ENCODE results near the gene OGFOD3.

DNA sequence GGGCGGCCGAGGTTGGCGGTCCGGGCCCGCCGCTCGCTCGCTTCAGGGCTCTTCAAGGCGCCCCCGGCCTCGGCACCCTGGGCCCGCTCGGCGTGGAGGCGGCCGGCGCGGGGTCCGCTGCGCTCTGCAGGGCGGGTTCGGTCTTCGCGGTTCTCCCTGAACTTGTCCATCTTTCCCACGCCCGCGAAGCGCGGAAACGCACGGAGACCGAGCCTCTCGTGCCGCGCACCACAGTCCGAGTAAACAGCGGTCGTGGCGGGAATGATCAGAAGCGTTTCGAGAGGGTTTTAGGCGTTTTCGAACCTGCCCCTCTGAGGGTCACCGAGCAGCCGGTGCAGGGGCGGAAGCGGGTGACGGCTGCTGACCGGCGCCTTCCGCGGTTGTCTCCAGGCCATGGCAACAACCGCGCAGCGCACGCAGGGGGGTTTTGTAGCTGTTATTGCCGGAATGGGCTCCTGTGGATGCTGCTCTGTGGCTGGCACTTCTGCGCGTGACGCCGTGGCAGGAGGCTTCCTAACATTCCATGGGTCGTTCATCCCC lies 40.6 kb upstream of the OGFOD3 start:
- TF ChIP-seq, protein P1, sequence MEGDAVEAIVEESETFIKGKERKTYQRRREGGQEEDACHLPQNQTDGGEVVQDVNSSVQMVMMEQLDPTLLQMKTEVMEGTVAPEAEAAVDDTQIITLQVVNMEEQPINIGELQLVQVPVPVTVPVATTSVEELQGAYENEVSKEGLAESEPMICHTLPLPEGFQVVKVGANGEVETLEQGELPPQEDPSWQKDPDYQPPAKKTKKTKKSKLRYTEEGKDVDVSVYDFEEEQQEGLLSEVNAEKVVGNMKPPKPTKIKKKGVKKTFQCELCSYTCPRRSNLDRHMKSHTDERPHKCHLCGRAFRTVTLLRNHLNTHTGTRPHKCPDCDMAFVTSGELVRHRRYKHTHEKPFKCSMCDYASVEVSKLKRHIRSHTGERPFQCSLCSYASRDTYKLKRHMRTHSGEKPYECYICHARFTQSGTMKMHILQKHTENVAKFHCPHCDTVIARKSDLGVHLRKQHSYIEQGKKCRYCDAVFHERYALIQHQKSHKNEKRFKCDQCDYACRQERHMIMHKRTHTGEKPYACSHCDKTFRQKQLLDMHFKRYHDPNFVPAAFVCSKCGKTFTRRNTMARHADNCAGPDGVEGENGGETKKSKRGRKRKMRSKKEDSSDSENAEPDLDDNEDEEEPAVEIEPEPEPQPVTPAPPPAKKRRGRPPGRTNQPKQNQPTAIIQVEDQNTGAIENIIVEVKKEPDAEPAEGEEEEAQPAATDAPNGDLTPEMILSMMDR (IDR thresholded peaks at IDR 0.05 in 2 of 3, conservative IDR thresholded peaks at IDR 0.05 in 1 of 3; ENCODE audit: borderline replicate concordance in 1 of 3, insufficient read depth in 1 of 3, low read depth in 2 of 3, low read length in 2 of 3): no peak
- TF ChIP-seq, protein P2, sequence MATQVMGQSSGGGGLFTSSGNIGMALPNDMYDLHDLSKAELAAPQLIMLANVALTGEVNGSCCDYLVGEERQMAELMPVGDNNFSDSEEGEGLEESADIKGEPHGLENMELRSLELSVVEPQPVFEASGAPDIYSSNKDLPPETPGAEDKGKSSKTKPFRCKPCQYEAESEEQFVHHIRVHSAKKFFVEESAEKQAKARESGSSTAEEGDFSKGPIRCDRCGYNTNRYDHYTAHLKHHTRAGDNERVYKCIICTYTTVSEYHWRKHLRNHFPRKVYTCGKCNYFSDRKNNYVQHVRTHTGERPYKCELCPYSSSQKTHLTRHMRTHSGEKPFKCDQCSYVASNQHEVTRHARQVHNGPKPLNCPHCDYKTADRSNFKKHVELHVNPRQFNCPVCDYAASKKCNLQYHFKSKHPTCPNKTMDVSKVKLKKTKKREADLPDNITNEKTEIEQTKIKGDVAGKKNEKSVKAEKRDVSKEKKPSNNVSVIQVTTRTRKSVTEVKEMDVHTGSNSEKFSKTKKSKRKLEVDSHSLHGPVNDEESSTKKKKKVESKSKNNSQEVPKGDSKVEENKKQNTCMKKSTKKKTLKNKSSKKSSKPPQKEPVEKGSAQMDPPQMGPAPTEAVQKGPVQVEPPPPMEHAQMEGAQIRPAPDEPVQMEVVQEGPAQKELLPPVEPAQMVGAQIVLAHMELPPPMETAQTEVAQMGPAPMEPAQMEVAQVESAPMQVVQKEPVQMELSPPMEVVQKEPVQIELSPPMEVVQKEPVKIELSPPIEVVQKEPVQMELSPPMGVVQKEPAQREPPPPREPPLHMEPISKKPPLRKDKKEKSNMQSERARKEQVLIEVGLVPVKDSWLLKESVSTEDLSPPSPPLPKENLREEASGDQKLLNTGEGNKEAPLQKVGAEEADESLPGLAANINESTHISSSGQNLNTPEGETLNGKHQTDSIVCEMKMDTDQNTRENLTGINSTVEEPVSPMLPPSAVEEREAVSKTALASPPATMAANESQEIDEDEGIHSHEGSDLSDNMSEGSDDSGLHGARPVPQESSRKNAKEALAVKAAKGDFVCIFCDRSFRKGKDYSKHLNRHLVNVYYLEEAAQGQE (IDR thresholded peaks at IDR 0.05; ENCODE audit: low read depth): no peak
- no peak for TF ChIP-seq POLR2A (IDR thresholded peaks at IDR 0.05; ENCODE audit: borderline replicate concordance, extremely low read depth, insufficient read depth, insufficient read length)
- no peak for TF ChIP-seq EZH2 (IDR thresholded peaks at IDR 0.05)
- no peak for TF ChIP-seq POLR2AphosphoS5 (IDR thresholded peaks at IDR 0.05; ENCODE audit: low read depth, low read length)
- TF ChIP-seq TCF7L2 (IDR thresholded peaks at IDR 0.05; ENCODE audit: borderline replicate concordance, extremely low read depth, insufficient read depth, insufficient read length): no peak
- TF ChIP-seq SRF (IDR thresholded peaks at IDR 0.05; ENCODE audit: low read depth): no peak
- no peak for TF ChIP-seq RAD21 (IDR thresholded peaks at IDR 0.05; ENCODE audit: low read depth)
- TF ChIP-seq CEBPB (IDR thresholded peaks at IDR 0.05; ENCODE audit: low read depth): no peak
- TF ChIP-seq, protein P3, sequence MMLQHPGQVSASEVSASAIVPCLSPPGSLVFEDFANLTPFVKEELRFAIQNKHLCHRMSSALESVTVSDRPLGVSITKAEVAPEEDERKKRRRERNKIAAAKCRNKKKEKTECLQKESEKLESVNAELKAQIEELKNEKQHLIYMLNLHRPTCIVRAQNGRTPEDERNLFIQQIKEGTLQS (IDR thresholded peaks at IDR 0.05): no peak
- TF ChIP-seq SIN3A (IDR thresholded peaks at IDR 0.05; ENCODE audit: low read depth): no peak
- no peak for TF ChIP-seq EGR1 (IDR thresholded peaks at IDR 0.05; ENCODE audit: low read depth)
- no peak for TF ChIP-seq EZH2phosphoT487 (IDR thresholded peaks at IDR 0.05; ENCODE audit: borderline replicate concordance)

Data from HCT116 (cell line).